GM23338 (cell line): Measurements from ENCODE around the gene RNF180.

Source experiments
- CREB1 ChIP-seq: fragments of 250-450 bp; sonication (Bioruptor Pico); IDR thresholded peaks from 2 replicates; pipeline ENCODE4 v1.5.0; 2020; ENCODE audit warnings: low read depth, mild to moderate bottlenecking, moderate library complexity
- EZH2 ChIP-seq: fragments of 200-600 bp; sonication (generic); IDR thresholded peaks from one replicate; pipeline ENCODE4 v1.8.0; 2017; ENCODE audit warnings: antibody characterized with exemption, mild to moderate bottlenecking, low read depth; ENCODE audit not compliant: unreplicated experiment
- POLR2AphosphoS5 ChIP-seq: IDR thresholded peaks from 2 replicates; pipeline ENCODE4 v1.6.1; 2016; ENCODE audit warnings: antibody characterized with exemption, low read depth
- STAT1 ChIP-seq: IDR thresholded peaks from one replicate; pipeline ENCODE4 v1.6.1; 2016; ENCODE audit warnings: antibody characterized with exemption; ENCODE audit not compliant: unreplicated experiment
- TF ChIP-seq, protein P1 (sequence below), 2 experiments: fragments of 200-600 bp in 1 of 2; sonication (generic) in 1 of 2; conservative IDR thresholded peaks; 2 replicates each; pipeline versions ENCODE4 v1.5.1 to v1.6.1; 2016 to 2017; ENCODE audit warnings: antibody characterized with exemption in 2 of 2, low read depth in 2 of 2, mild to moderate bottlenecking in 2 of 2, moderate library complexity in 1 of 2

DNA sequence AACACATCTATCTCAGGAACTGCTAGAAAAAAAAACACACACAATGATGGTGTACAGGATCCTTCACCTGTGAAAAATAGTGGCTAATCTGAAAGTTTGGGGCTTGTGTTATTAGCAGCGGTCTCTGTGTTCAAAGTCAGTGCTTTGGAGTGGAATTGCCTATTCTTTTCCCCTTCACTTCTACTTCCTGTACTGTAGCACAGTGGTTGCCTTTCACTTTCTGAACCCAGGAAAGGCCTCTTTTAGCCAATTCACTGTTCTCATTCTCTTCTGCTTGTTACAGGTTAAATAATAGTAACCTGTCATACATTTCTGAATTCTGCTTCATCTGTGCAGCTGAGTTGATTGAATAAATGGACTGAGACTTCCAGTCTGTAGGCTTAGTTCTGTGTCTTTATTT lies 178.9 kb downstream of the RNF180 start:
- TF ChIP-seq EZH2 = no peak
- TF ChIP-seq, protein P1, sequence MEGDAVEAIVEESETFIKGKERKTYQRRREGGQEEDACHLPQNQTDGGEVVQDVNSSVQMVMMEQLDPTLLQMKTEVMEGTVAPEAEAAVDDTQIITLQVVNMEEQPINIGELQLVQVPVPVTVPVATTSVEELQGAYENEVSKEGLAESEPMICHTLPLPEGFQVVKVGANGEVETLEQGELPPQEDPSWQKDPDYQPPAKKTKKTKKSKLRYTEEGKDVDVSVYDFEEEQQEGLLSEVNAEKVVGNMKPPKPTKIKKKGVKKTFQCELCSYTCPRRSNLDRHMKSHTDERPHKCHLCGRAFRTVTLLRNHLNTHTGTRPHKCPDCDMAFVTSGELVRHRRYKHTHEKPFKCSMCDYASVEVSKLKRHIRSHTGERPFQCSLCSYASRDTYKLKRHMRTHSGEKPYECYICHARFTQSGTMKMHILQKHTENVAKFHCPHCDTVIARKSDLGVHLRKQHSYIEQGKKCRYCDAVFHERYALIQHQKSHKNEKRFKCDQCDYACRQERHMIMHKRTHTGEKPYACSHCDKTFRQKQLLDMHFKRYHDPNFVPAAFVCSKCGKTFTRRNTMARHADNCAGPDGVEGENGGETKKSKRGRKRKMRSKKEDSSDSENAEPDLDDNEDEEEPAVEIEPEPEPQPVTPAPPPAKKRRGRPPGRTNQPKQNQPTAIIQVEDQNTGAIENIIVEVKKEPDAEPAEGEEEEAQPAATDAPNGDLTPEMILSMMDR (conservative IDR thresholded peaks at IDR 0.05; ENCODE audit: low read depth in 2 of 2) = no peak
- no peak for TF ChIP-seq POLR2AphosphoS5
- TF ChIP-seq STAT1 = no peak
- no peak for TF ChIP-seq CREB1 (CRISPR knock-in tag)
